MCF 10A (cell line): ENCODE data around the gene PSMD2. TPM values are rescaled to one million over a fixed set of nuclear protein-coding genes. Genes with fewer than 3 reads are reported as not detected.

Experiments
- BruUV-seq: library from RNA; stranded (reverse); fragments of 400-500 nt; replicated peaks from 2 replicates; lab custom pipeline; 2021; lab: Mats Ljungman, UMichigan
- CTCF ChIA-PET: fragments of 300-600 bp; sonication (Branson Sonifier 250); formaldehyde crosslinking; extraction: SDS; loops from one replicate; lab custom pipeline; 2021; ENCODE audit warnings: antibody characterized with exemption, inconsistent platforms; lab: Yijun Ruan, JAX
- POLR2A ChIA-PET: fragments of 300-600, 350-650 bp; sonication (Branson Sonifier 250); formaldehyde crosslinking; extraction: SDS; loops from one replicate; lab custom pipeline; 2020; ENCODE audit warnings: antibody characterized with exemption, inconsistent platforms; lab: Yijun Ruan, JAX
- DNase-seq: peaks from one replicate; pipeline ENCODE4 v3.0.0-alpha.2; 2018; ENCODE audit not compliant: unreplicated experiment
- H3K27ac Mint-ChIP-seq: one replicate; pipeline ENCODE4 v1.8.0; 2022; ENCODE audit warnings: mild to moderate bottlenecking, low read depth, mixed read lengths; ENCODE audit not compliant: unreplicated experiment
- H3K27me3 Mint-ChIP-seq: one replicate; pipeline ENCODE4 v1.8.0; 2022; ENCODE audit warnings: mixed read lengths; ENCODE audit not compliant: insufficient read depth, unreplicated experiment
- H3K36me3 Mint-ChIP-seq: one replicate; pipeline ENCODE4 v1.8.0; 2022; ENCODE audit warnings: mild to moderate bottlenecking, moderate library complexity, mixed read lengths; ENCODE audit not compliant: insufficient read depth, unreplicated experiment
- H3K4me1 Mint-ChIP-seq: one replicate; pipeline ENCODE4 v1.8.0; 2022; ENCODE audit warnings: mixed read lengths; ENCODE audit not compliant: insufficient read depth, unreplicated experiment
- H3K4me3 Mint-ChIP-seq: one replicate; pipeline ENCODE4 v1.8.0; 2022; ENCODE audit warnings: mild to moderate bottlenecking, moderate library complexity, mixed read lengths; ENCODE audit not compliant: unreplicated experiment
- H3K9me3 Mint-ChIP-seq: one replicate; pipeline ENCODE4 v1.8.0; 2022; ENCODE audit warnings: mixed read lengths; ENCODE audit not compliant: unreplicated experiment
- intact Hi-C: fragments of 100-400 bp; cut with micrococcal nuclease; formaldehyde crosslinking; loops from 2 replicates; pipeline ENCODE4 v1.14.1; 2022
- total RNA-seq: library from RNA; stranded (reverse); gene quantifications from 2 replicates; pipeline ENCODE4 v1.2.3, GENCODE V29; 2022
- TF ChIP-seq, protein P1 (sequence below): fragments of 200-600 bp; IDR thresholded peaks from one replicate; pipeline ENCODE4 v1.8.0; 2022; ENCODE audit warnings: antibody characterized with exemption, mild to moderate bottlenecking; ENCODE audit not compliant: unreplicated experiment

The PSMD2 gene
- total RNA-seq, 1 experiment from 2014 or later: 284 TPM

DNA sequence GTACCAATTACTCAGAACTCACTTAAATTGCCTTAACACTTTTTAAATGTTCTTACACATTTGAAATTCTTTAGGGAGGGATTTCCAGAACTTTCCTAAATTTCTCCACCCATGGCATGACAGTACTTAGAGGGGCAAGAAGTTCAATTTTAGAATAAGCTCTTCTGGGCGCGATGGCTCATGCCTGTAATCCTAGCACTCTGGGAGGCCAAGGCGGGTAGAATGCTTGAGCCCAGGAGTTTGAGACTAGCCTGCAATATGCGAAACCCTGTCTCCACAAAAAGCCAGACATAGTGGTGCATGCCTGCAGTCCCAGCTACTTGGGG, 49.0 kb downstream of the PSMD2 start:
- Mint-ChIP-seq H3K4me3 (no peak overlapping the region), H3K9me3 (no peaks in the 10 kb centered on the region), H3K27ac (no peak overlapping the region), H3K36me3 (peaks cover 36% of the 10 kb centered on the region), H3K27me3 (no peaks in the 10 kb centered on the region), H3K4me1 (peaks cover 7% of the 10 kb centered on the region)
- BruUV-seq: no TSS peak
- ChIA-PET CTCF (interaction anchor here (0.7 to 1.1 kb wide), 3 partner anchors 9 to 152 kb away, joined by 3 read pairs; no protein-coding TSS in a partner anchor), POLR2A (interaction anchor here (1.2 to 2.0 kb wide), 3 partner anchors 10 to 14 kb away, joined by 3 to 6 read pairs (median 4); partner anchors contain the start of gene FAM131A)
- TF ChIP-seq, protein P1, sequence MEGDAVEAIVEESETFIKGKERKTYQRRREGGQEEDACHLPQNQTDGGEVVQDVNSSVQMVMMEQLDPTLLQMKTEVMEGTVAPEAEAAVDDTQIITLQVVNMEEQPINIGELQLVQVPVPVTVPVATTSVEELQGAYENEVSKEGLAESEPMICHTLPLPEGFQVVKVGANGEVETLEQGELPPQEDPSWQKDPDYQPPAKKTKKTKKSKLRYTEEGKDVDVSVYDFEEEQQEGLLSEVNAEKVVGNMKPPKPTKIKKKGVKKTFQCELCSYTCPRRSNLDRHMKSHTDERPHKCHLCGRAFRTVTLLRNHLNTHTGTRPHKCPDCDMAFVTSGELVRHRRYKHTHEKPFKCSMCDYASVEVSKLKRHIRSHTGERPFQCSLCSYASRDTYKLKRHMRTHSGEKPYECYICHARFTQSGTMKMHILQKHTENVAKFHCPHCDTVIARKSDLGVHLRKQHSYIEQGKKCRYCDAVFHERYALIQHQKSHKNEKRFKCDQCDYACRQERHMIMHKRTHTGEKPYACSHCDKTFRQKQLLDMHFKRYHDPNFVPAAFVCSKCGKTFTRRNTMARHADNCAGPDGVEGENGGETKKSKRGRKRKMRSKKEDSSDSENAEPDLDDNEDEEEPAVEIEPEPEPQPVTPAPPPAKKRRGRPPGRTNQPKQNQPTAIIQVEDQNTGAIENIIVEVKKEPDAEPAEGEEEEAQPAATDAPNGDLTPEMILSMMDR: no peak
- no peak for DNase-seq
- intact Hi-C loops: no loop called here

DNA sequence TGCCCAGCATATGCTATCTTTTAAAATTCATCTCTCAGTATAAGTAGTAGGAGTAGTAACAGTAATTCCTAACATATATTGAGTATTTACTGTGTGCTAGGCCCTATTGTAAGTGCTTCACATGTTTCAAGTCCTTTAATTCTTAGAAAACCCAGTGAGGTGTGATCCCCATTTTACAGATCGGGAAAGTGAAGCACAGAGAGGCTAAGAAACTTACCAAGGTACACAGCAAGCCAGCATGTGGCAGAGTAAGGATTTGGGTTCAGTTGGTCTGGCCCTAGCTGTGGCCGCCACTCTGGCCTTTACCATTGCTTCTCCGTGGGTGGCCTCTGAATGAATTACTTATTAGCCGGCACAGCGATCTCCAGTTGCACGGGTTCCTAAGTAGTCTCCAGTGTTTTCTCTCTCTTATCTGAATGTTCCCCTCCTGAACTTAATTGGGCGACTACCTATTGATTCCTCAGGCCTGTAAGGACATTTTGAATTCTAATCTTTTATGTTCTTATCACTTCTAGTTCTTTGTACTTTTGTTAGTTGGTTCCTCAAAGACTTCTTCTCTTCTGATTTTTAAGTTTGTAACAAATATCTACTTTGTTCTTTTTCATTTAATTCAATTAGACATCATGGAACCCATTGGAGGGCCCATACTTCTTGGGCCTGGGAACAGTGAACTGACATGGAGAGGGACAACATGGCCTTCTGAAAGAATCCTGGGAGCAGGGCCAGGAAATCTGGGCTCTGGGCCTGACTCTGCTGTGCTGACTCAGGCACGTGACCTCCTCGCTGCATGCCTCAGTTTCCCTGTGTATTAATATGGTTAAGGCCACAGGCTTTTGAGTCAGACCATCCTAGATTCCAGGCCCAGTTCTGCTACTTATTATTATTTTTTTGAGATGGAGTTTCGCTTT, 50.8 kb downstream of the PSMD2 start:
- POLR2A ChIA-PET: no interaction called here
- no peaks in the 10 kb centered on the region for H3K9me3 Mint-ChIP-seq
- CTCF ChIA-PET: no interaction called here
- DNase-seq: no peak
- peaks cover 27% of the 10 kb centered on the region for H3K36me3 Mint-ChIP-seq
- intact Hi-C loops: no loop called here
- H3K4me3 Mint-ChIP-seq: no peak overlapping the region
- H3K27me3 Mint-ChIP-seq: no peaks in the 10 kb centered on the region
- H3K4me1 Mint-ChIP-seq: peaks cover 7% of the 10 kb centered on the region
- TF ChIP-seq, protein P1: no peak
- H3K27ac Mint-ChIP-seq: no peak overlapping the region
- BruUV-seq: no TSS peak

DNA sequence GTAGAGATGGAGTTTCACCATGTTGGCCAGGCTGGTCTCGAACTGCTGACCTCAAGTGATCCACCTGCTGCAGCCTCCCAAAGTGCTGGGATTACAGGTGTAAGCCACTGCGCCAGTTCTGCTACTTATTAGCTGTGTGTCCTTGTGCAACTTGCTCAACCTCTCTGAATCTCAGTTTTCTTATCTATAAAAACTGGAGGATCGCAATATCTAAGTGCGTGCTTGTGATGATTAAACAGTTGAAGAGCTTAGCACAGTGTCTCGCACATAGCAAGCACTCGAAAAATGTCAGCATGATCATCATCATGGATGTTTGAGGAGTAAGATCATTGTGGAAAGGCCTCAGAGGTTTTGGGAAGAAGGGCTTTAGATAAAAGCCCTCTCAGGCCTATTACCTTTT, 51.6 kb downstream of the PSMD2 start:
- no peak for DNase-seq
- H3K9me3 Mint-ChIP-seq: no peaks in the 10 kb centered on the region
- no peak overlapping the region for H3K4me3 Mint-ChIP-seq
- no TSS peak for BruUV-seq
- no peaks in the 10 kb centered on the region for H3K27me3 Mint-ChIP-seq
- H3K36me3 Mint-ChIP-seq: peaks cover 23% of the 10 kb centered on the region
- CTCF ChIA-PET: interaction anchor here (1.6 kb wide), 1 partner anchor 11 kb away, joined by 4 read pairs; the partner anchor contains the start of genes CLCN2 and POLR2H
- POLR2A ChIA-PET: interaction anchor here (0.8 kb wide), 1 partner anchor 11 kb away, joined by 3 read pairs; the partner anchor contains the start of genes CLCN2 and POLR2H
- TF ChIP-seq, protein P1: no peak
- peaks cover 4% of the 10 kb centered on the region for H3K4me1 Mint-ChIP-seq
- intact Hi-C loops: no loop called here
- H3K27ac Mint-ChIP-seq: no peak overlapping the region

DNA sequence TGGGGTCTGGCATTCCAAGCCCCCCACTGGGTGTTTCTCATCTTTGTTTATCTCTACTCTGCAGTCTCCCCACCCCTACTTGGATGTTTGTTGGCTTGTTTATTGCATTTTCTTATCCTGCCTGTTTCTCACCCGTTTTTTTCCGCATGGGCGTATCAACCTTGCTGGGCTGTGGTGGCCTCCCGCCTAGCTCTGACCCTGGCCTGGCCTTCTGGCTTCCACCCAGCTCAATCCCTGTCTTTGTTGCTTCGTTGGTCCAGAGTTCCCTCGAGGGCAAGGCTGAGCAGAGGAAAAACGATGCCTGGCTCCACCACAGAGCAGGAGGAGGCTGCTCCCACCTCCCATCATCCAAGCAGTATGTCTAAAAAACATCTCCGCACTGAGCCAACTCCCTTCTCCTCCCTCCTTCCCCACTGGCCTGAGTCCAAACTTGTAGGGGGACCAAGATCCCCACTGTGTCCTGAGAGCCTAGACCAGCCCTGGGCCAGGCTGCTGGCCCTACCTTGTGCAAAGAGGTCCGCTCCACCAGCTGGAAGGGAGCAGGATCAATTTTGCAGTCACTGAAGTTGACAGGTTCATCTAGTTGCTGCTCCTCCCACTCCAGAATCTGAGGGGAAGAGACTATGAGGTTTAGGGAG, 52.6 kb downstream of the PSMD2 start:
- DNase-seq: no peak
- POLR2A ChIA-PET: interaction anchor here (0.8 kb wide), 1 partner anchor 10 kb away, joined by 3 read pairs; the partner anchor contains the start of genes CLCN2 and POLR2H
- TF ChIP-seq, protein P1: no peak
- no peak overlapping the region for H3K4me3 Mint-ChIP-seq
- H3K9me3 Mint-ChIP-seq: no peaks in the 10 kb centered on the region
- intact Hi-C loops: no loop called here
- no peaks in the 10 kb centered on the region for H3K27me3 Mint-ChIP-seq
- no TSS peak for BruUV-seq
- H3K4me1 Mint-ChIP-seq: no peaks in the 10 kb centered on the region
- H3K27ac Mint-ChIP-seq: no peak overlapping the region
- peaks cover 15% of the 10 kb centered on the region for H3K36me3 Mint-ChIP-seq
- CTCF ChIA-PET: interaction anchor here (0.7 to 1.6 kb wide), 3 partner anchors 10 to 1300 kb away, joined by 3 to 4 read pairs (median 3); partner anchors contain the start of genes CLCN2 and POLR2H
